T-cell (primary cell): Measurements from ENCODE around the gene LAMC3. TPM values are rescaled to one million over a fixed set of nuclear protein-coding genes. Genes with fewer than 3 reads are reported as not detected.

Experiments used
- ATAC-seq, 4 experiments: fragments of 200-7000 bp in 3 of 4; fragments of 150-1000 bp in 1 of 4; cut with Tn5 transposase; replicated peaks in 1 of 4; 1 replicate in 3 of 4; 2 replicates in 1 of 4; pipeline ENCODE4 v1.10.0; 2021; ENCODE audit warnings: moderate library complexity in 3 of 4, mild to moderate bottlenecking in 2 of 4, moderate number of reproducible peaks in 1 of 4
- CTCF ChIA-PET, 2 donors: fragments of 300-600 bp; sonication (Branson Sonifier 250); formaldehyde crosslinking; loops; one replicate each; lab custom pipeline; 2022; ENCODE audit warnings: antibody characterized with exemption in 2 of 2; lab: Charles Lee
- POLR2A ChIA-PET, 2 donors: fragments of 300-600 bp; sonication (Branson Sonifier 250); formaldehyde crosslinking; loops; one replicate each; lab custom pipeline; 2022; ENCODE audit warnings: antibody characterized with exemption in 2 of 2; lab: Charles Lee
- DNase-seq, 35 experiments: peaks; one replicate each; pipeline versions ENCODE4 v3.0.0 to v3.0.0-alpha.2; 2013 to 2023
- H3K27ac ChIP-seq: one replicate; pipeline ENCODE4 v1.5.1; 2013; ENCODE audit warnings: low read length
- H3K27me3 ChIP-seq, 2 experiments: replicated peaks in 1 of 2; 1 replicate in 1 of 2; 2 replicates in 1 of 2; pipeline versions ENCODE4 v1.6.1 to v1.7.0; 2013; ENCODE audit warnings: low read length in 1 of 2, mixed read lengths in 1 of 2; ENCODE audit not compliant: control insufficient read depth in 2 of 2, insufficient read depth in 2 of 2; ENCODE audit errors: extremely low read depth in 1 of 2
- H3K36me3 ChIP-seq, 2 donors: 1 replicate in 1 of 2; 2 replicates in 1 of 2; pipeline versions ENCODE4 v1.6.1 to v1.7.0; 2013; ENCODE audit warnings: low read length in 1 of 2; ENCODE audit not compliant: control insufficient read depth in 2 of 2, insufficient read depth in 1 of 2; ENCODE audit errors: extremely low read depth in 1 of 2
- H3K4me1 ChIP-seq, 2 experiments: 1 replicate in 1 of 2; 2 replicates in 1 of 2; pipeline versions ENCODE4 v1.6.1 to v1.7.0; 2013; ENCODE audit warnings: low read length in 2 of 2, mixed read lengths in 1 of 2; ENCODE audit not compliant: insufficient read depth in 2 of 2, control insufficient read depth in 1 of 2; ENCODE audit errors: extremely low read depth in 1 of 2
- H3K4me3 ChIP-seq, 2 donors: 1 replicate in 1 of 2; 2 replicates in 1 of 2; pipeline versions ENCODE4 v1.5.1 to v1.7.0; 2013; ENCODE audit warnings: mild to moderate bottlenecking in 2 of 2, low read length in 1 of 2, moderate library complexity in 1 of 2; ENCODE audit not compliant: control insufficient read depth in 1 of 2; ENCODE audit errors: extremely low read depth in 1 of 2
- H3K9me3 ChIP-seq: 2 replicates; pipeline ENCODE4 v1.7.0; 2013
- H3K27ac Mint-ChIP-seq, 2 donors: one replicate each; pipeline ENCODE4 v1.8.0; 2020 to 2021; ENCODE audit warnings: mild to moderate bottlenecking in 2 of 2, mixed read lengths in 2 of 2
- H3K27me3 Mint-ChIP-seq, 2 donors: one replicate each; pipeline ENCODE4 v1.8.0; 2021 to 2022; ENCODE audit warnings: mixed read lengths in 2 of 2
- H3K36me3 Mint-ChIP-seq: one replicate; pipeline ENCODE4 v1.8.0; 2021; ENCODE audit warnings: mixed read lengths
- H3K4me1 Mint-ChIP-seq, 3 donors: one replicate each; pipeline ENCODE4 v1.8.0; 2020 to 2022; ENCODE audit warnings: mixed read lengths in 3 of 3, mild to moderate bottlenecking in 1 of 3
- H3K4me3 Mint-ChIP-seq, 3 donors: one replicate each; pipeline ENCODE4 v1.8.0; 2020 to 2022; ENCODE audit warnings: mild to moderate bottlenecking in 3 of 3, mixed read lengths in 3 of 3, moderate library complexity in 3 of 3
- H3K9me3 Mint-ChIP-seq, 3 donors: one replicate each; pipeline ENCODE4 v1.8.0; 2020 to 2022; ENCODE audit warnings: mixed read lengths in 3 of 3
- WGBS: methylation state at CpG from one replicate; pipeline ENCODE4 v1.1.5; 2013; ENCODE audit warnings: missing lambda C conversion rate; ENCODE audit not compliant: insufficient coverage; 5-methylcytosine and 5-hydroxymethylcytosine counted together
- total RNA-seq, 35 experiments: library from RNA in 6 of 35; stranded (reverse) in 6 of 35; fragments of 120-200 nt in 1 of 35; gene quantifications; one replicate each; pipeline versions ENCODE4 v1.2.1 to v1.2.4 and lab custom pipeline; 2013 to 2026

LAMC3 gene
- total RNA-seq, 5 donors from 2014 or later (not counting 1 experiment from before 2014, with no cell fraction given), result 0.35 to 3.7 (median 1.8) TPM

GRCh38 chr9:131129183-131129582 is 120.2 kb downstream of the LAMC3 start:
- Mint-ChIP-seq H3K4me1 (peaks cover 32 to 37% (median 35%) of the 10 kb centered on the region in 3 donors), H3K27ac (no peak overlapping the region), H3K4me3 (no peak overlapping the region), H3K9me3 (no peaks in the 10 kb centered on the region), H3K36me3 (peaks cover 45% of the 10 kb centered on the region), H3K27me3 (peaks cover 0 to 2% of the 10 kb centered on the region in 2 donors)
- ChIA-PET CTCF (no interaction called here), POLR2A (interaction anchor here in 1 of 2 donors (0.7 kb wide), 1 partner anchor 281 kb away, joined by 4 read pairs; no protein-coding TSS in a partner anchor)
- no peaks in the 10 kb centered on the region for H3K9me3 ChIP-seq
- H3K36me3 ChIP-seq, result peaks cover 7 to 70% of the 10 kb centered on the region in 2 donors
- ATAC-seq, result no peak
- peaks cover 11 to 22% of the 10 kb centered on the region in 2 experiments for H3K4me1 ChIP-seq
- H3K27ac ChIP-seq, result no peak overlapping the region
- DNase-seq, result no peak
- H3K4me3 ChIP-seq, result no peak overlapping the region
- WGBS, result no CpG with 5 or more reads among the region's 3 CpGs
- no peaks in the 10 kb centered on the region for H3K27me3 ChIP-seq

GRCh38 chr9:131138676-131139075 is 129.7 kb downstream of the LAMC3 start:
- no peak for ATAC-seq
- H3K4me1 ChIP-seq, result no peaks in the 10 kb centered on the region
- Mint-ChIP-seq H3K36me3 (peaks cover 69% of the 10 kb centered on the region), H3K9me3 (no peaks in the 10 kb centered on the region), H3K4me1 (peaks cover 0 to under 1% (median 0%) of the 10 kb centered on the region in 3 donors), H3K27ac (no peak overlapping the region), H3K27me3 (no peaks in the 10 kb centered on the region), H3K4me3 (no peak overlapping the region)
- CTCF ChIA-PET, result no interaction called here
- POLR2A ChIA-PET, result no interaction called here
- no CpG with 5 or more reads among the region's 2 CpGs for WGBS
- H3K9me3 ChIP-seq, result no peaks in the 10 kb centered on the region
- H3K36me3 ChIP-seq, result peaks cover 13 to 84% of the 10 kb centered on the region in 2 donors
- H3K27ac ChIP-seq, result no peak overlapping the region
- no peak for DNase-seq
- no peaks in the 10 kb centered on the region for H3K27me3 ChIP-seq
- no peak overlapping the region for H3K4me3 ChIP-seq

GRCh38 chr9:131140112-131140511 is 131.1 kb downstream of the LAMC3 start:
- DNase-seq (no peak), ATAC-seq (no peak)
- Mint-ChIP-seq H3K36me3 (peaks cover 72% of the 10 kb centered on the region), H3K27me3 (no peaks in the 10 kb centered on the region), H3K9me3 (no peaks in the 10 kb centered on the region), H3K4me3 (no peak overlapping the region), H3K4me1 (peaks cover 0 to 6% (median 2%) of the 10 kb centered on the region in 3 donors), H3K27ac (no peak overlapping the region)
- Histone ChIP-seq H3K4me1 (no peaks in the 10 kb centered on the region), H3K36me3 (peaks cover 18 to 84% of the 10 kb centered on the region in 2 donors), H3K9me3 (no peaks in the 10 kb centered on the region), H3K4me3 (no peak overlapping the region), H3K27me3 (no peaks in the 10 kb centered on the region), H3K27ac (no peak overlapping the region)
- CTCF ChIA-PET, result no interaction called here
- POLR2A ChIA-PET, result no interaction called here
- 100% methylated on average over 3 of the region's 4 CpGs for WGBS

DNA sequence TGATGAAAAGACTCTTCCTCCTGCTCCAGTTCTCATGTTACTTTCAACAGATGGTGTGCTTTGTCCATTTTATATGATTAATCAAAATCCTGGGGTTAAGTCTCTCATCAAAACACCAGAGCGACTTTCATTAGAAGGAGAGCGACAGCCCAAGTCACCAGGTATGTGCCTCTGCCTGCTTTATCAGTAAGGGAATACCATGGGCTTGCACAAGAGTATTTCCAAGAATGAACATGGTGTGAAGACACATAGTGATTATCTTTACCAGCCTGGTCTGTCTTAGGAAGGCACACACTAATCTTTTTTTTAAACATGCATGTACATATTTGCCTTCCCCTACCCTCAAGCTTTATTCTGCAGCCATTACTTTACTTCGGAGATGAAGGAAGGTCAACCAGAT is 131.6 kb downstream of the LAMC3 start:
- Mint-ChIP-seq H3K9me3 (no peaks in the 10 kb centered on the region), H3K27me3 (no peaks in the 10 kb centered on the region), H3K36me3 (peaks cover 75% of the 10 kb centered on the region), H3K4me1 (peaks cover 0 to 6% (median 2%) of the 10 kb centered on the region in 3 donors), H3K27ac (no peak overlapping the region), H3K4me3 (no peak overlapping the region)
- ATAC-seq, result no peak
- H3K4me1 ChIP-seq, result no peaks in the 10 kb centered on the region
- no peaks in the 10 kb centered on the region for H3K9me3 ChIP-seq
- ChIA-PET CTCF (interaction anchor here in 1 of 2 donors (0.6 kb wide), 1 partner anchor 768 kb away, joined by 6 read pairs; no protein-coding TSS in a partner anchor), POLR2A (no interaction called here)
- no peak for DNase-seq
- WGBS, result no CpG with 5 or more reads among the region's 3 CpGs
- H3K27ac ChIP-seq, result no peak overlapping the region
- H3K27me3 ChIP-seq, result no peaks in the 10 kb centered on the region
- peaks cover 18 to 84% of the 10 kb centered on the region in 2 donors for H3K36me3 ChIP-seq
- no peak overlapping the region for H3K4me3 ChIP-seq

DNA sequence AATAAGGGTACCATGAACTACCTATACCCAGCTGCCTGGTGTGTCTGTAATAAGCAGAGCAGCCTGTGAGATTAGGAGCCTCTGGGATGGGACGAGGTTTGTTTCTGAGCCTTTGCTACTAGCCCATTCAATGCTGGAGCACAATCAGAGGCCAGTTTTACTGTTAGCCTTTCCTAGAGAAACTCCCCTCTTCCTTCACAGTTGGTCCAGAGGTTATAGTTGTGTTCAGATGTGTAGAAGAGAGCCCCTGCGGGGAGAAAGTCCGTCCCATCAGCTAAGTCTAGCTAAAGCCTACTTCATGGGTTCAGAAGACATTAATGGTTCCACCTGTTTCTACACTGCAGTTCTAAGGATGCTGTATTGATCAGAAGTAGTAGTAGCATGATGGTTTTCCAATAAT is 133.2 kb downstream of the LAMC3 start:
- Histone ChIP-seq H3K27ac (no peak overlapping the region), H3K9me3 (no peaks in the 10 kb centered on the region), H3K27me3 (no peaks in the 10 kb centered on the region), H3K4me3 (no peak overlapping the region), H3K4me1 (no peaks in the 10 kb centered on the region), H3K36me3 (peaks cover 15 to 85% of the 10 kb centered on the region in 2 donors)
- ATAC-seq (no peak), DNase-seq (no peak)
- Mint-ChIP-seq H3K9me3 (no peaks in the 10 kb centered on the region), H3K36me3 (peaks cover 73% of the 10 kb centered on the region), H3K27me3 (no peaks in the 10 kb centered on the region), H3K27ac (no peak overlapping the region), H3K4me3 (no peak overlapping the region), H3K4me1 (peaks cover 0 to 6% (median 2%) of the 10 kb centered on the region in 3 donors)
- CTCF ChIA-PET, result interaction anchor here in 1 of 2 donors (0.6 kb wide), 1 partner anchor 154 kb away, joined by 3 read pairs; no protein-coding TSS in a partner anchor
- WGBS, result no CpG with 5 or more reads among the region's 3 CpGs
- POLR2A ChIA-PET, result interaction anchor here in 1 of 2 donors (0.5 kb wide), 1 partner anchor 1149 kb away, joined by 4 read pairs; no protein-coding TSS in a partner anchor

Other genes with a start within 250 kb of the LAMC3 start
- 10 to 100 TPM; 33.3 to 40.0 (median 37.7) TPM for gene ABL1, start 173.9 kb upstream of the LAMC3 start, total RNA-seq
- gene QRFP, start 112.4 kb upstream of the LAMC3 start, total RNA-seq, result not detected
- not detected for gene FIBCD1, start 69.9 kb upstream of the LAMC3 start, total RNA-seq
- gene AIF1L, start 87.4 kb downstream of the LAMC3 start, total RNA-seq, result under 1 TPM in 3 of 5 donors, not detected in 2; 0.37 to 0.67 (median 0.51) TPM
- 100 to 1,000 TPM in 1 of 5 donors, 10 to 100 TPM in 4; 66.7 to 106 (median 68.5) TPM for gene NUP214, start 116.4 kb downstream of the LAMC3 start, total RNA-seq